ENCODE measurements around the gene C2orf69.

C2orf69 gene

GRCh38 chr2:199962203-199962602 is 51.1 kb downstream of the C2orf69 start:
- H3K4me3 ChIP-seq (ENCODE audit: low read length) = no peak overlapping the region
- no peak for TF ChIP-seq CTCF (IDR thresholded peaks at IDR 0.05; ENCODE audit: insufficient read depth, low read depth, low read length, missing control alignments)
- no peak for DNase-seq (ENCODE audit: low read depth)

- no peak for TF ChIP-seq CTCF (IDR thresholded peaks at IDR 0.05; ENCODE audit: insufficient read depth, low read depth, low read length, missing control alignments)
- DNase-seq (ENCODE audit: low read depth) = no peak
- no peak overlapping the region for H3K4me3 ChIP-seq (ENCODE audit: low read length)
These were observed 55.3 kb downstream of the C2orf69 start for GRCh38 chr2:199966405-199966804.

GRCh38 chr2:199966976-199967375 is 55.9 kb downstream of the C2orf69 start:
- TF ChIP-seq CTCF (IDR thresholded peaks at IDR 0.05; ENCODE audit: insufficient read depth, low read depth, low read length, missing control alignments) = no peak
- DNase-seq (ENCODE audit: low read depth) = no peak
- H3K4me3 ChIP-seq (ENCODE audit: low read length) = no peak overlapping the region

- no peak for DNase-seq (ENCODE audit: low read depth)
- TF ChIP-seq CTCF (IDR thresholded peaks at IDR 0.05; ENCODE audit: insufficient read depth, low read depth, low read length, missing control alignments) = no peak
- no peak overlapping the region for H3K4me3 ChIP-seq (ENCODE audit: low read length)
These were observed 57.0 kb downstream of the C2orf69 start for GRCh38 chr2:199968126-199968525.

- no peak overlapping the region for H3K4me3 ChIP-seq (ENCODE audit: low read length)
- no peak for TF ChIP-seq CTCF (IDR thresholded peaks at IDR 0.05; ENCODE audit: insufficient read depth, low read depth, low read length, missing control alignments)
- DNase-seq (ENCODE audit: low read depth) = no peak
These were observed 61.1 kb downstream of the C2orf69 start for GRCh38 chr2:199972088-199972626.

- TF ChIP-seq CTCF (IDR thresholded peaks at IDR 0.05; ENCODE audit: insufficient read depth, low read depth, low read length, missing control alignments) = peak; percentile 57
- H3K4me3 ChIP-seq (ENCODE audit: low read length) = no peak overlapping the region
- DNase-seq (ENCODE audit: low read depth) = peak; percentile 52
These were observed 62.6 kb downstream of the C2orf69 start for GRCh38 chr2:199973703-199974102.

- peak; percentile 29 for DNase-seq (ENCODE audit: low read depth)
- no peak overlapping the region for H3K4me3 ChIP-seq (ENCODE audit: low read length)
- TF ChIP-seq CTCF (IDR thresholded peaks at IDR 0.05; ENCODE audit: insufficient read depth, low read depth, low read length, missing control alignments) = no peak
These were observed 64.3 kb downstream of the C2orf69 start for GRCh38 chr2:199975273-199975895.
